Stimulated activated CD4-positive, alpha-beta T cell treated with anti-CD3 and anti-CD28 coated beads, Interleukin-15, amount 100 ng/mL, for 48 hours (primary cell): Measurements from ENCODE around the gene NTRK1.

Experiments used
- DNase-seq, 2 donors: peaks; one replicate each; pipeline ENCODE4 v3.0.0-alpha.2; 2020; ENCODE audit warnings: low read depth in 2 of 2

NTRK1 gene

DNA sequence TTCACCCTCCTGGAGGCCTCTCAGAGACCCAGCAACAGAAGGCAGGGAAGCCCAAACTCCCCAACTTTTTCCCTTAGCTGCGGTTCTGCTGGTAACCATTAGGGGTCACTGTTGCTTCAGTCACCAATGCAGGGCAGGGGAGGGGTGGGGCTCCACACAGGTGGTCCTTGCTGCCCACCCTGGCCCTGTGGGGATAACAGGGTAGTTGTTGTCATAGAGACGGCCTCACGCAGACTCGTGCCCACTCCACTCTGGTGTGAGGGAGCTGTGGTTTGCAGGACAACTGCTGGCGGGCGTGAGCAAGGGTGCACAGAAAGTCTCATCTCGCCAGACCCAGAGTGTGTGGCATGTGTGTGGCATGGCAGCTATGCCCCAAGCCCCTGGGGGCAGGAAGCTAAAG, 21.7 kb upstream of the NTRK1 start:
- no peak for DNase-seq

GRCh38 chr1:156839426-156840109, 21.1 kb upstream of the NTRK1 start:
- DNase-seq = no peak

- DNase-seq = no peak
These were observed 20.3 kb upstream of the NTRK1 start for GRCh38 chr1:156840186-156840897.

GRCh38 chr1:156840898-156841279, 19.8 kb upstream of the NTRK1 start:
- no peak for DNase-seq

- DNase-seq = no peak
These were observed 19.3 kb upstream of the NTRK1 start for GRCh38 chr1:156841295-156841855.

- no peak for DNase-seq
These were observed 17.9 kb upstream of the NTRK1 start for GRCh38 chr1:156842618-156843300.

GRCh38 chr1:156844102-156844501, 16.6 kb upstream of the NTRK1 start:
- no peak for DNase-seq

- DNase-seq = no peak
These were observed 16.0 kb upstream of the NTRK1 start for GRCh38 chr1:156844638-156845037.

DNA sequence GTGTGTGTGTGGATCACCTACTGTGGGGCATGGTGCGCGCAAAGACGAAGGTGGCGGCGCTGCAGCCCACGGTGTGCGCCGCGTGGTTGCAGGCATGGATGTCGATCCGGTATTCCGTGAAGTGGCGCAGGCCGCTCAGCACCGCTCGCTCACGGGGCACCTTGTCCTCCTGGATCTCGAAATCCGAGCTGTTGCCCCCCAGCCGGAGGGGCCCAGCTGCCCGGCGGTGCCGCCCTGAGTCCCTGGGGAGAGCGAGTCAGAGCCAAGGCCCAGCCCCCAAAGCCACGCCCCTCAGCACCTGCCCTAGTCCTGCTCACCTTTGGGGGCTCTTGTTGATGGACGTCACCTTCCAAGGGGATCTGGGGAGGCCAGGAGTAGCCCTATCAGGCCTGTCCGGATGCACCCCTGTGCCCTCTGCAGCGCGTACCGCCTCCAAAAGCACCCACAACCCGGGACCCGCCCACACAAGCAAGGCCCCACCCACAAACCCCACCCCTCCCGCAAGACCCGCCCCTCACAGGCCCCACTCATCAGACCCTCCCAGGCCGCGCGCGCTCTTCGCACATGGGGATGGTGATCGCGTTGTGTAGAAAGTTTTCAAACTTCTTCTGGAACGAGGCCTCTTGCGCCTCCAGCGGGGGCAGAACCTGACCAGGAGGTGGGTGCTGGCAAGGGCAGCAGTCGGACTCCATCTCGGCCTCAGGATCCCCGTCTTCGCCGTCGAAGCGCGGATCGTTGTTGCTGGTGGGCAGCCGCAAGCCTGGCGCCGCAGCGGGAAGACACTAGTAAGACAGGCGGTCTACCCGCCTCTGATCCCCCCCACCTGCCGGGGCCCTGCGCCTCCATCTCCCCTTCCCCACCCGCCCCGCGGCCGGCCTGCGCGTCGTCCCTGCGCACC, 15.4 kb upstream of the NTRK1 start:
- DNase-seq = no peak

DNA sequence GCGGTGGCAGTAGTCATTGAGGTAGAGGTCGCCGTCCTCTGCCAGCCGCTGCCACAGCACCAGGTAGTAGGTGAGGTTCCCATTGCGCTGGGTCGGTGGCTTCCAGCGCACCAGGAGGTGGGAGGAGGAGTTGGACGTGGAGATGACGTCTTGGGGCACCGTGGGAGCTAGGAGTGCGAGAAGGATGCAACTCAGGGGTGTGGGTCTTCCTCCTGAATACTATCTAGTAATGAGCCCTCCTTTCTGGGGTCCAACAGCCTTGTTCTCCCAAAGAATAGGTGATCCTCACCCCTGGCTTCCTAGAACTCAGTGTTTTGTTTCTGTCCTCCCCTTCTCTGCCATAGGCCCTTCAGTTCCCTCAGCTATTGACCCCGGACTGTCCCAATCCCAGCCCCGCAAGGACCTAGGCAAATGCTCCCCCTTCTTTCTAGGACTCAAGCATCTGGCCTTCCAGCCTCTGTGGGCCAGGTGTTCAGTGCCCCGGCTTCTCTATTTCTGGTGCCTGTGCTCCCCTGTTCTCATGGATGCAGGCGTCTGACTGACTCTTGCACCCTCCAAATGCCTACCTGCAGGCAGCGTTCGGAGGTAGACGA, 14.6 kb upstream of the NTRK1 start:
- DNase-seq = no peak

DNA sequence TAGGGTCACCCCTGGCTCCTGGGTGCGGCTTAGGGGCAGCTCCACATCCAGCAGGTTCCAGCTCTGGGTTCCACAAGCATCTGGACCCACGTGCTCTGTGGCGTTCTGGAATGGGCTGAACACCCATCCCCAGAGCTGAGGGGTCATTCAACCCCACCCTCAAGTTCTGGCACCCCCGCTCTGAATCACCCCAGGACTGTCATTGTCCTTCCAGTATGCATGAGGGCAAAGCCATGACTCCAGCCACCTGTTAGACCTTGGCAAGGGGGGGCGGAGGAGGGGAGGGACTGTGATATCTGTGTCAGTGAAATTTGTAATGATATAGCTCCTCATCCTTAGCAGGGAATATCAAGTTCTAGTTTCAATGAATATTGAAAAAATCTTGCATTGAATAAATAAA, 14.0 kb upstream of the NTRK1 start:
- DNase-seq = no peak

DNA sequence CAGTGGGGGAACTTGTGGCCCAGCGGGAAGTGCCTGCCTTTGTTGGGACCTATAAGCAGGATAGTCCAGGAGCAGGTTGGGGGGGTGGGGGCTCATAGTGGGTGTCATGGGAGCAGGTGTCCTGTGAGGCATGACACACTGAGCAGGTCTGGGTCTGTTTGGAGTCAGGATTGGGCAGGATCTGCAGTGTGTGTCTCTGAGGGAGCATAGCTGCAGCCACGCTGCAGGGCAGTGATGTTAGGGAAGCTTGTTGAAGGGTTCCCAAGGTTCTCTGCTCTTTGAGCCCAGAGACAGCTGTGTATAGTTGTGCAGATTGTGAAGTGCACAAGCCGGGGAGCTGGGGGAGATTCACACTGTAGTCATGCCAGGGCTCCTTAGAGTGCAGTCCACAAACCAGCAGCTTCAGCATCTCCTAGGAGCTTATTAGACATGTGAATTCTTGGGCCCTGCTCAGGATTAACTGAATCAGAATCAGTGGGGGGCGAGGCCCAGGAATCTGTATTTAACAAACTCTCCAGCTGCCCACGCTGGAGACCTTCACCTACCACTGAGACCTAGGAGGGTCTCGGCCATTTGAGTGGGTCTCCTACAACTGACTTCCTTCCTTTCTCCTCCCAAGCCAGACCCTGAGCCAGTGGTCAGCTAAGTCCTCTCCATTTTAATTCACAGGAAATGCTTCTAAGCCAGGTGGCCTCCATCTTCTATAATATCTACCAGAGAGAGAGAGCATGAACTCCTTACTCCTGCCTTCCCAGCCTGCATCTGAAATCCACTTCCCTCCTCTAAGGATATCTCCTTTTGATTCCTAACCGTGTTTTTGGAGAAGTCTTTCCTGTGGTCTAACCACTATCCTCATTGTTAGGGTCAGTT, 12.8 kb upstream of the NTRK1 start:
- DNase-seq = no peak

GRCh38 chr1:156848461-156849150, 12.1 kb upstream of the NTRK1 start:
- peak; percentile 45 to 74 for DNase-seq

DNA sequence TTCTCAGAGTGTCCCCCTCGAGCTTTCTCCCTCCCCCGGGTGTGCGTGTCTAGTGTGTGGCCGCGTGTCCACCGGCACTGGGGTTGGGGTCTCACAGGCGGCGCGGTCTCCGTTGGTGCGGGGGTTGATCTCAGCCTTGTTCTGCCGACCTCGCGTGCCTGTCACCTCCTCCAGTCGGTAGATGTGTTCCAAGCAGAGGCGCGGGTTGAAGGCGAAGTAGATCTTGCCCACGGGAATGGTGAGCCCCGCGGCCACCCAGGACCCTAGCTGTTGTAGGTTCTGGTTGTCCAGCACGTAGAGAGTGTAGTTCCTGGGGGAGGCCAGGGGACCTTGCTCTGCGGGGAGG, 11.5 kb upstream of the NTRK1 start:
- no peak for DNase-seq

DNA sequence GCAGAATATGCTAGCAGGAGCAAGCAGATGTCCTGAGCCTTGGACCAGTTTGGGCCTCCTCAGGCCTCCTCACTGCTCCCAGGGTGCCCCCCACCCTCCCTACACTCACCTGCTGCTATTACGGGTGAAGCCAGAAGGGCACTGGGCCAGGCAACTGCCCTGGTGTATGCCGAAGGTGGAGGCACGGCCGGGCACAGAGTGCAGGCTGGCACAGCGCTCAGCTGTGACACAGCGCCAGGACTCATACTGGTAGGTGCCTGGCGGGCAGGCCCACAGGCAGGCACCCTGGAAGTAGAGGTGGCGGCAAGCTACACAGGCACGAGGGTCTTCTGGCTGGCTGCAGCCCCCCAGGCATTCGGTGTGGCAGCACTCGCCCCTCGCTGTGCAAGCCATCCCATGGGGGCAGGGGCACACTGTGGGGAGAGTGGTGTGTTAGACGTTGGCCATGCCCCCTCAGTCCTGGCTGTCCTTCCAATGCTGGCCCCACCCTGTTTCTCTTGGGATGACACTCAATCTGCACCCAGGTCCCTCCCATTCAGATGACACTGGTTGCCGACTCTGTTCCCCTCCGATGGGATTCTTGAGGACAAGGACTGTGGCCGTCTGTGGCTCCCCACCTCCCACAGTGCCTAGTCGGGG, 8.8 kb upstream of the NTRK1 start:
- DNase-seq = no peak

- no peak for DNase-seq
These were observed 8.2 kb upstream of the NTRK1 start for GRCh38 chr1:156852418-156852874.

DNA sequence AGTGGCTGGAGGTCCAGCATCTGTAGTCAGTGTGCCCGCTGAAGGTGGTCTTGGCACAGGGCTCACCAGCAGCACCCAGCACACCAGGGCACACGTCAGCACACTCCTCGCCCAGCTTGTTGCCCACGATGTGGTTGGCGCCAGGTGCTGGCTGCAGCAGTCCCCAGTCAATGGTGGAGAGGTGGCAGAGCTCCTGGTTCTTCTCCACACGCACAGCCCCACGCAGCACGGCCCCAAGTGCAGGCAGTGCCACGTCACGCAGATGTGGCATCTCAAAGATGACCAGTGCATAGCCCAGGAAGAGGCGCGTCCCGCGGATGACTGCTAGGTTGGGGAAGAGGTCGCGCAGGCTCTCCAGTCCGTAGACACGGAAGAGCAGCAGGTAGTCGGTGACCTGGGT, 6.9 kb upstream of the NTRK1 start:
- no peak for DNase-seq

- DNase-seq = no peak
These were observed 6.0 kb upstream of the NTRK1 start for GRCh38 chr1:156854634-156855033.

GRCh38 chr1:156856282-156856785, 4.3 kb upstream of the NTRK1 start:
- DNase-seq = no peak
